Daoy (cell line): ENCODE measurements around the gene MPP3. TPM values are rescaled to one million over a fixed set of nuclear protein-coding genes. Genes with fewer than 3 reads are reported as not detected.
"Not testable (repeated sequence)": the region's sequence is repeated elsewhere in the genome, so short reads cannot be mapped to it uniquely, and the experiment has no call there.

Source experiments
- DNase-seq: peaks from one replicate; pipeline ENCODE4 v3.0.0-alpha.2; 2015; ENCODE audit warnings: low read depth
- total RNA-seq: library from RNA; depleted of rRNA; stranded (reverse); fragments of >200 nt; shearing (Covaris generic); gene quantifications from 2 replicates; pipeline ENCODE4 v1.2.3, GENCODE V29; 2014

MPP3 gene
- total RNA-seq, 1 experiment from 2014 or later, result 9.0 TPM

GRCh38 chr17:43808076-43808475 is 24.9 kb downstream of the MPP3 start:
- no peak for DNase-seq

DNA sequence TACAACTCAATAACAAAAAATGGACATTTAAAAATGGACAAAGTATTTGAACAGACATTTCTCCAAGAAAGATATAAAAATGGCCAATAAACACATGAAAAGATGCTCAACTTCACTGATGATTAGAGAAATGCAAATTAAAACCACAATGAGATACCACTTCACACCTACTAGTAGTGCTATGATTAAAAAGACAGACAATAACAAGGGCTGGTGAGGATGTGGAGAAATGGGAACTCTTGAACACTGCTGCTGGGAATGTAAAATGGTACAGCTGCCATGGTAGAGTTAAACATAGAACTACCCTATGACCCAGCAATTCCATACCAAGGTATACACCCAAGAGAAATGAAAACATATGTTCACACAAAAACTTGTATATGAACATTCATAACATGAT is 27.8 kb downstream of the MPP3 start:
- no peak for DNase-seq

DNA sequence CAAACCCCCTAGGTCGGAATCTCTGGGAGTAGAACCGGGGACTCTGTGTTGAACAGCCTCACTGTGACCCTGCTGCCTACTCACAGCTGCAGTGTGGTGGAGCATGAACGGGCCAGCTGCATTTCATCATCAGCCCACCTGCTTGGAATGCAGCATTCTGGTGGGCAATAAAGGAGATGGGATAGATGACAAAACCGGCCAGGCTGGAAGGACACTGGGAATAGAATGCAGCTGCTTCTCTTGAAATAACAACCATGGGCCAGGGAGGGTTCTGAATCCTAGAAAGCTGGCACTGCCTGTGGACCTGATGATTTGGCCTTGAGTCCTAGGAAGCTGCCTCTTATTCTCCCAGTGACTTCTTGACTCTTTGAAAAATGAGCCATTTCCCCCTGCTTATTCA is 29.2 kb downstream of the MPP3 start:
- no peak for DNase-seq

DNA sequence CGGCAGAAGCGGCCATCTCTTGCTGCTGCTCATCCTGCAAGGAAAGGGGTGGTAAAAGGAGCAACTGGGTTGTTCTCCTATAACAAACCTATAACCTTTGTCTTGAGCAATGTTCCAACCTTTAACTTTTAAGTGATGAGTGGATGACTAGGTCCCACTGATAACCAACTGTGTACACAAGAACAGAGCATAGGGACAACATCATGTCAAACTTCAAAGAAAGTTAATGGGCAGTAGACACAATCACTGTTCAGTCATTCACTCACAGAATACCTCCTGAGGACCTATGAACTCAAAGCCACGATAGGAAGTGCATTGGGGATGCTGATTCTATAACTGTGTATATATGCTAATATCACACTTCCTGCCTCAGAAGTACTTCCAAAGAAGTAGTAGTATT is 31.1 kb downstream of the MPP3 start:
- DNase-seq, result no peak

DNA sequence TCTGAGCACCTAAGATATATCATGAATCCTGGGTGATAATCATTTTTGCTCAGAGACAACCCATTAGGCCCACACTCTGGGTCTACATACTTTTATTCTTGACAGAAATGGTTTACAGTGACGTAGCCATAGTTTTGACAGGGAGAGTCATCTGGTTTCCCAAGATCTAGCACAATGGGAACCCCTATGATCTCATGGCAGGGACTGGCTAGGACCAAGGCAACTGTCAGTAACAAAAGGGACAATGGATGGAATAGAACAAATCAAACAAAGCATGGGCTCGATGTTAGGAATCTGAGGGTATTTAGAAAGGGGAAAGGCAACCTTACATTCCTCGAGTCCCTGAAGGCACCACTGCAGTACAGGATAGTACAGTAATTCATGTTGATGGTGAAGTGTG is 32.2 kb downstream of the MPP3 start:
- no peak for DNase-seq

- DNase-seq, result no peak
Observed at GRCh38 chr17:43799047-43799446, 33.9 kb downstream of the MPP3 start.

DNA sequence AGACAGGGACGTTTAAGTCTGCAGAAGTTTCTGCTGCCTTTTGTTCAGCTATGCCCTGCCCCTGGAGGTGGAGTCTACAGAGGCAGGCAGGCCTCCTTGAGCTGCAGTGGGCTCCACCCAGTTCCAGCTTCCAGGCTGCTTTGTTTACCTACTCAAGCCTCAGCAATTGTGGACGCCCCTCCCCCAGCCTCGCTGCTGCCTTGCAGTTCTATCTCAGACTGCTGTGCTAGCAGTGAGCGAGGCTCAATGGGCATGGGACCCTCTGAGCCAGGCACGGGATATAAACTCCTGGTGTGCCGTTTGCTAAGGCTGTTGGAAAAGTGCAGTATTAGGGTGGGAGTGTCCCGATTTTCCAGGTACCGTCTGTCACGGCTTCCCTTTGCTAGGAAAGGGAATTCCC is 34.9 kb downstream of the MPP3 start:
- DNase-seq, result not testable (repeated sequence)

- not testable (repeated sequence) for DNase-seq
Observed at GRCh38 chr17:43792668-43793067, 40.3 kb downstream of the MPP3 start.

- peak; percentile 30 for DNase-seq
Observed at GRCh38 chr17:43791589-43791988, 41.4 kb downstream of the MPP3 start.

- no peak for DNase-seq
Observed at GRCh38 chr17:43790311-43790940, 42.5 kb downstream of the MPP3 start.

DNA sequence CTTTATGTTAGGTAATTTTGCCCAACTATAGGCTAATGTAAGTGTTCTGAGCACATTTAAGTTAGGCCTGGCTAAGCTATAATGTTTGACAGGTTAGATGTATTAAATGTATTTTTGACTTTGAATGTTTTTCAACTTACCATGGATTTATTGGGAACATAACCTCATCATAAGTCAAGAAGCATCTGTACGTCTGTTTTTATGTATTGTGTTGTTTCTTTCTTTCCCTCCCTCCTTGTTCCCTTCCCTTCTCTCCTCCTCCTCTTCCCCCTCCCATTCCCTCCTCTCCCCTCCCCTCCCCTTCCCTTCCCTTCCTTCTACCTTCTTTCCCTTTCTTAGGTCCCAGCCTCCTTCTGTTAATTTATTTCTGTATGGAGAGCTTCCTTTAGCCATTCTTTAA is 43.5 kb downstream of the MPP3 start:
- DNase-seq, result no peak

DNA sequence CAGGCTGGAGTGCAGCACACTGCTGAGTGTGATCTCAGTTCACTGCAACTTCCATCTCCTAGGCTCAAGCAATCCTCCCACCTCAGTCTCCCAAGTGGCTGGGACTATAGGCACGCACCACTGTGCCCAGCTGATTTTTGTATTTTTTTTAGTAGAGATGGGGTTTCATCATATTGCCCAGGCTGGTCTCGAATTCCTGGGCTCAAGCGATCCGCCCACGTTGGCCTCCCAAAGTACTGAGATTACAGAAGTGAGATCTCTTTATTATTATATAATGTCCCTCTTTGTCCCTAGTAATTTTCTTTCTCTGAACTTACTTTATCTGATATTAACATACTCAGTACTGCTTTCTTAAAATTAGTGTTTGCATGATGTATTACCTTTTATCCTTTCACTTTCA is 44.4 kb downstream of the MPP3 start:
- DNase-seq, result no peak

DNA sequence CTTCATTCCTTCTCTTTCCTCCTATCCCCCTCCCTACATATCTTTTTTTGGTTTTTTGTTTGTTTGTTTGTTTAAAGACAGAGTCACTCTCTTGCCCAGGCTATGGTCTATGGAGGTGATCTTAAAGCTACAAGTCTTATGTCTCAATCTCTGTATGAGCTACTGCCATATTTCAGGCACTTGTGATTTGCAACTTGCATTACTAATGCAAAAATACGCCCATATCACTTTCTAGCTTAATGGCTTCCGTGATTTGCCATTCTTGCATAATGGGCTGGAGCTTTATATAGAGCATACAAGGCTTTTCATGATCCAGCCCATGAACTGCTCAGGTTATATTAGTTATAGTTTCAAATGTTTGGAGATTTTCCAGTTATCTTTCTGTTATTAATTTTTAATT is 45.2 kb downstream of the MPP3 start:
- no peak for DNase-seq

DNA sequence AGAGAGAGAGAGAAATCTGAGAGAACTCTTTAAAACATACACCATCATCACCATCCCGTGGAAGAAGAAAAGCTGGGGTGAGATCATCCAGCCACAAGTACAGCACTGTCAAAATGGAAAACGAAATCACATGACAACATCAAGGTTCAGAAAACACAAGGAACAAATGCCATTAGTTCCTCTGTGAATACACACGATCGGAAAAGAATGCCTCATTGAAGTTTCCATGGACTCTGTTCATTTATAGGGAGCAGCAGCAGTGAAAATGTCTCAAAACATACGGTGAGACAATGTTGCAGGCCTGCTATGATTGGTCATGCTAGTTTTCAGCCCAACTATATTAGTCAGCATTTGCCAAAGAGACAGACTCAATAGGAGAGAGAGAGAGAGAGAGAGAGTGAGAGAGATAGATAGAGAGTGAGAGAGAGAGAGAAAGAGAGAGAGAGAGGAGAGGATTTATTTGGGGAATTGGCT is 48.3 kb downstream of the MPP3 start:
- peak; percentile 17 for DNase-seq

GRCh38 chr17:43784068-43784467 is 48.9 kb downstream of the MPP3 start:
- peak; percentile 54 for DNase-seq

- no peak for DNase-seq
Observed at GRCh38 chr17:43782913-43783680, 49.8 kb downstream of the MPP3 start.

DNA sequence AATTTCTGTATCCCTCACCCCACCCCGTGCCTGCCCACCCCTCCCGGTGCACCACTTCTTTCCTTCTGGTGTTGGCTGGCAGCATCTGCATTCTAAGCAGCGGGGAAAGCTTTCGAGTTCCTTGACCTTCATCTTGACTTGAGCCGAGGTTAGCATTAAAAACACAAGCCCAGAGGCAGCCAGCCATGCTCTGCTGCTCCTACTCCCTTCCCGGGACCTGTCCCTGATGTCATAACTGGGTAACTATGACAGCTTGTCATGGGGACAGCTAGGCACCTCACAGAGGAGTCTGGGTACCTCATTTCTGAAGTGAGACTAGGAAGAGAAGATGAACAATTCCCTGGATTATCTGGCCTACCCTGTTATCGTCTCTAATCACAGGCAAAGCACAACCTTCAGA is 52.8 kb downstream of the MPP3 start, which contains the start of gene CFAP97D1:
CFAP97D1 (plus strand) TSS at position 301 of the 400 bp plus-strand sequence; CDS start at position 329, 28 bp downstream.
- DNase-seq, result no peak

DNA sequence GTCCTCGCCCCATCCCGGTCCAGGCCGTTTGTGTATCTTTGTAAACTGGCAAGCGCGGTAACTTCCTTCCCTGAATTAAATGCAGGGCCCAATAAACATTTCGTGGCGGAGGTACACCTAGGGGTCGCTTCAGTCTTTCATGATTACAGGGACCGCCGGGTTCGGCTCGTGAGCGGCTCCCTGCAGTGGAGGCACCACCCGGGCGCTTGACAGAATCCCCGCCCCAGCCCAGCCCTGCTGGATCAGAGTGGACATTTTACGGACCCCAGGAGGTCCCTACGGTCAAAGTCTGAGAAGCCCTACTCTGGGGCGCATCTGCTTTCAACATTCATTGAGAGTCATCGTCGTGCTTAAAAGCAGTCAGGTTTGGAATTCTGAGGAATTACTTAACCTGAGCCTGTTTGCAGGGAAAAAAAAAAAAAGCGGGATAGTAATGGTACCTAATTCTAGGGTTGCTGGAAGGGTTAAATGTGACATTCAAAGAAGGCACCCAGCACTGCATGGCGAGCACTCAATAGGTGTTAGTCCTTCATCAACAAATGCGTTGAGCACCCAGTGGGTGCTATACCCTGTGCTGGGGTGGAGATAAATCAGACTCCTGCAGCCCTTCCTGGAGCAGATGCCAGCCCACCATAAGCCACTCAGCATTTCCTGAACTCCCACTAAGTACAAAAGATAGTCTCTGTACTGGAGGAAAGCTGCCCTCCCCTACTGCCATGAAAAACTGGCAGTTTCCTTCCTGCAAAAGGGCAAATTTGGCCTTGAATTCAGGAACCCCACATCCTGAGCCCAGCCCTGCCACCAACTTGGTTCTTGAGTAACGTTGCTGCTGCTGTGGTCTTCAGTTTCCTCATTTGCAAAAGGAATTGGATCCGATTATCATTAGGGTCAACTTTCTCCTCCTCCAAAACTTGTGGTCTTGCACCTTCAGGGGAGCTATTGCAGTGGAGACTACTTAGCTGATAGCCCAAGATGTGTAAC is 53.5 kb downstream of the MPP3 start:
- no peak for DNase-seq

GRCh38 chr17:43778337-43779144 is 54.4 kb downstream of the MPP3 start, which contains the start of gene DUSP3:
DUSP3 (minus strand) TSS chr17:43778977; CDS start chr17:43778924, 53 bp downstream.
- peak; percentile 91 for DNase-seq

DNA sequence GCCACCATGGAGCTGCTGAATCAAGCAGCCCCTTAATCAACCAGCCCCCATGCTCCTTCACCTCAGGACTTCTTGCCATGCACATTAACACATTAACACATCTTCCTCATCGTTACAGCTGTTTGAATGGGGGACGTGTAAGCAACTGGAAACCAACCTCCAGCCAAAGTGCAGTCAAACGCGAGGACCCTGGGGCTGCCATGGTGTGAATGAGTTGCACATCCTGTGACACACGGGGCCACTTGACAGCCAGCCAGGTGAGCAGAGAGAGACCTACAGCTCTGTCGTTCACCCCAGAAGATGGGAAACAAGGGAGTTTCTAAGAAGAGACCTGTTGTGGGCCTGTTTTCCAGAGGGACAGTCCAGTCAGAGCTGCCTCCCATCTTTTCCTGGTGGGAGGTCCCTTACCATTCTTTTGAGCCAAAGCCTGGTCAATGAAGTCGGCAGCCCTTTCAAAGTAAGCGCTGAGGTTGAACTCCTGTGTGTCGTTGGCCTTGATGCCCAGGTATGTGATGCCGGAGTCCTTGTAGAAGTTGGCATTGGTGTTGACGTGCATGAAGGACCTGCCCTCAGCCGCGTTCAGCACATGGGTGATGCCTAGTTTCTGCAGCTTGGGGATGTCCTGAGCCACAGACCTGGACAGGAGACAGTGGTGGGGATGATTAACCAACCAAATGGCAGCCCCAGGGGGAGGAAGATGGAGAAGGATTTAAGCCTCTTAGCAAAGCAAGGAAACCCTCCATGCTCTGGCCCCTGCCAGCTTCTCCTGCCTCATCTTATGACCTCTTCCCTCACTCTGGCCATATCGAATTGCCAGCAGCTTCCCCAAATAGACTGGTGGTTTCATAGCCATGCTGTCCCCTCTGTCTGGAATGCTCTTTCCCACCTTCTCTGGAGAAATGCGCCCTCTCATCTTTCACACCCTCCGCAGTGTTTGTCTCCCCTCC is 58.4 kb downstream of the MPP3 start:
- no peak for DNase-seq
